ENCODE results near the gene FAM114A1.
A peak's percentile ranks its signal among the peaks of the same experiment; 100 is the strongest.

FAM114A1 gene

DNA sequence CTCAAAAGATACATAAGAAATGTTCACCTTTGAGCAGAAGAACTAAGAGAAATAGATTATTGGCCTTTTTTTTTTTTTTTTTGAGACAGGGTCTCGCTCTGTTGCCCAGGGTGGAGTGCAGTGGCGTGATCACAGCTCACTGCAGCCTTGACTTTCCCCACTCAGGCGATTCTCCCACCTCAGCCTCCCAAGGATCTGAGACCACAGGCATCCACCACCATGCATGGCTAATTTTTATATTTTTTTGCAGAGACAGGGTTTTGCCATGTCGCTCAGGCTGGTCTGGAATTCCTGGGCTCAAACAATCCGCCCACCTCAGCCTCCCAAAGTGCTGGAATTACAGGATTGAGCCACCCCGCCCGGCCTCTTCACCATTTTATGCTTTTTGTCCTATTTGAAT lies 8.1 kb upstream of the FAM114A1 start:
- no peak for DNase-seq

DNA sequence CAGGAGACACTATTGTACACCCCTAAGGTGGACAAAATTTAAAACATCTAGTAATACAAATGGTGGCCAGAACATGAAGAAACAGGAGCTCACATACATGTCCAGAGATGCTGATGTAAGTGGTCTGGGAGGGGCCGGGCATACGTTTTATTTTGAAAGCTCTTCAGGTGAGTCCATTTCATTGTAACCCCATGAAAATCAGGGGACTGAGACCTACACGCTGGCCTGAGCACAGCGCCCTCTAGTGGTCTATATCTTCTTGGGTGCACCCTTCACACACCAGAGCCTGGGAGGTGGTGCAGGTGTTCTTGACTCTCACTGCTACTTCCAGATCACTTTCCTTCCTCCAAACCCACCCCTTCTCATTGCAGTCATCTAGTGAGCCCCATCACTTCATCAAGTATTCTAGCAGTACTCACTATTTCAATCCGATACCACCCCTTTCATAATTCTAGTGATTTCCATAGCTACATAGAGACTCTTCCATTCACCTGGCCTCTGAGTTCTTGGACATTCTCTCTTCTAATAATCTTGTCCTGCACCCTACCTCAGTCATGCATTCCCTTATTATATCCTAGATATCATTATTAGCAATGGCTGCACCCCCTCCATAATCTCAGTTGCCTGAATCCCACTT lies 6.7 kb upstream of the FAM114A1 start:
- peak; percentile 4 to 61 (median 30) for DNase-seq

DNA sequence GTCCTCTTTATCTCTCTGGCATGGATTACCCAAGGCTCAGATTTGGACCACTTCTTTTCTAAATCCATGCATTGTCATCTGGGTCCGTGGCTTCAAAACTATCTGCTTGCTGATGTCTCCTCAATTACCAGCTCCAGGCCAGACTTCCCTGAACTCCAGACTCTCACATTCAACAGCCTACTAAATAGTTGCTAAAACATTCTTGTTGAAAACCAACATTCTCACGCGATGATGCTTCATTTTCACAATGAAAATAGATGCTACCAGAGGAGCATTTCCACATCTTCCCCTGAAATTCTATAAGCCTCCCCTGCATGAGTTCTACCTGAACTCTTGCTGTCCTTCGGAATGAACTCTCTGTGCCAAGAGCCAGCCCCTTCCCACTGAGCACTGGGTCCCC lies 5.8 kb upstream of the FAM114A1 start:
- no peak for DNase-seq

DNA sequence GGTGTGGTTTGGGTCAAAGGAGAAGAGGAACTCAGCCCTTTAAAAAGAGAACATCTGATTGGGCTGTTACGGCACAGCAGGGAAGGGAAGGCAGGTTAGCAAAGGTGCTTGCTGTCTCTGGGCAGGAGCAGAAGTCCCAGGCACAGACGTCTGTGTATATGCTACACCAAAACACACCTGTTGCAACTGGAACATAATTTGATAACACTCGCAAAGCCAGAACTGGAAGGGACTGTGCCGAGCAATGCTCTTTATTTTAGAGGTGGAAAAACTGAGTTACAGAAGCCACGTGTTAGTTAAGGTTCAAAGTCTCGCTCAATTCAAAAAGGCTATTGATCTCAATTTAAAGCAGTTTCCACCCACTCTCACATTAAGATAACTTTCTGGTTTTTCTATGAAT lies 2.2 kb upstream of the FAM114A1 start:
- DNase-seq, result peak in 1 of 6 experiments; percentile 5

DNA sequence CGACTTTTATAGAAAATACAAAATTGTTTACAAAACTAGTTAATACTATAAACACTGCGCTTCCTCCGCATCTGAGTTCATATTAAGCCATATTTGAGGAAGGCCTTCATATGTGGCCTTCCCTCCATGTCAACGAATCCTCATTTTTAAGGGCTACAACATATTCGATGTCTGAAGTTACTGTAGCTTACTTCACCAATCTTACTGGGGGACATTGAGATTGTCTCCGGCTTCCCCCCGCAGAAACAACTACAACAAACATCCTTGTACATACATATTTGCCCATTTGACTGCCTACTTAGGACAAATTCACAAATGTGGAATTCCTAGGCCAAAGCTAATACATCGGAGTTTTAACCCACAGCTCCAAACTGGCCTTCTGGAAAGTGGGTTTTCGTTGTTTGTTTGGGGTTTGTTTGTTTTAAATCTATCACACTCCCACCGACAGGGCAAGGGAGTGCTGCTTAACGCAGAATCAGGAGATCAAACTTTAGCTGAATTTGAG lies 581 bp upstream of the FAM114A1 start:
- DNase-seq, result no peak

DNA sequence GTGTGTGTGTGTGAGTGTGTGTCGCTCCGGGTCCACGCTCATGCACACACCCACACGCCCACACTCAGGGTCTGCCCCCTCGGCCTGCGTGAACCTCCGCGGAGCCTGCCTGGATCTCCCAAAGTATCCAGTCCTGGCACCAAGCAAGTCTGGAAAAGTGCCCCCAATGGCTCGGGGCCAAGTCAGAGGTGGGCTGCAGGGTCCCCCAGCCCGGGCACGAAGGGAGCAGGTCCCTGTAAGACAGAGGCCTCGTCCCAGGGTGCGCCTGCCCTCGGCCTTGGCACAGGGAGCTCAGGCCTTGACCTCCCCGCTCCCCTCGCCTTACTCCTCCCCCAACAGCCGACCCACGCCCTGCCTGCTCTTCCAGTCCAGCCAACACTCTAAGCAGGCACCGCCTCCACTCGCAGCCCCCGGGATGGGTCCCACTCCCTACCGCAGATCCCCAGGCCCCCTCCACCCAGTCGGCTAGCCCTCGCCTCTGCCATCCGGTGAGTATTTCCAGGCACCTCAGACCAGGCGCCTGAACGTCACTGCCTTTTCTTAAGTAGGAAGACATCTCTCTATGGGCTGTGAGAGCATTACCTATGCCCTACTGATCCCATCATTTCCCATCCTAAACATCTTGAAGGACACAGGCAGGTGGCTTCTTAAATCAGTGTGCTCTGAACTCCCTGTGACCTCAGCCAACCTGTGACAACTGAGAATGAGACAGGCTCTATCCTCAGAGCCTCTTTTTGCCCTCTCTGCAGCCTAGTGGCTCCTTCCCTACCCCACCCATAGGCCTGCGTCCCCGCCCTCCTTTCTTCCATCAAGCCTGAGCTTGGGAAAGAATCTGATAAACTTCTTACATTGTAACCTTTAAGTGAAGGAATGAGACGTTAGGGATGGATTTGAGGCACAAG lies 704 bp downstream of the FAM114A1 start:
- no peak for DNase-seq

DNA sequence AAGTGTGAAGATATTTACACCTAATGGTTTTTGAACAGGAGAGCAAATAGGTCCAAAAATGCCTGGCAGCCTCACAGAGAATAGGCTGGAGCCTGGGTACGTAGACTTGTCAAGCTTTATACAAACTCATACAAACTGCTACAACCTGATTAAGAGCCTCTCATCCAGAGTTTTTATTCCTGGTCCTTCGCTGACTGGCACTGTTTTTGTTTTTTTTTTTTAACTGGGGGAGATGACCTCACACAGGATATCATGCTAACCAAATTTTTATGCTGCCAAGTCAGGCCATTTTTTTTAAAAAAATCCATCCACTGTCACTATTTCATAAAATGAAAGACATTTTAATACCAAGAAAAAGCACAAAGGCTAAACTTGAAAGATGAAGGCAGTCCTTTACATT lies 1.9 kb downstream of the FAM114A1 start:
- no peak for DNase-seq

DNA sequence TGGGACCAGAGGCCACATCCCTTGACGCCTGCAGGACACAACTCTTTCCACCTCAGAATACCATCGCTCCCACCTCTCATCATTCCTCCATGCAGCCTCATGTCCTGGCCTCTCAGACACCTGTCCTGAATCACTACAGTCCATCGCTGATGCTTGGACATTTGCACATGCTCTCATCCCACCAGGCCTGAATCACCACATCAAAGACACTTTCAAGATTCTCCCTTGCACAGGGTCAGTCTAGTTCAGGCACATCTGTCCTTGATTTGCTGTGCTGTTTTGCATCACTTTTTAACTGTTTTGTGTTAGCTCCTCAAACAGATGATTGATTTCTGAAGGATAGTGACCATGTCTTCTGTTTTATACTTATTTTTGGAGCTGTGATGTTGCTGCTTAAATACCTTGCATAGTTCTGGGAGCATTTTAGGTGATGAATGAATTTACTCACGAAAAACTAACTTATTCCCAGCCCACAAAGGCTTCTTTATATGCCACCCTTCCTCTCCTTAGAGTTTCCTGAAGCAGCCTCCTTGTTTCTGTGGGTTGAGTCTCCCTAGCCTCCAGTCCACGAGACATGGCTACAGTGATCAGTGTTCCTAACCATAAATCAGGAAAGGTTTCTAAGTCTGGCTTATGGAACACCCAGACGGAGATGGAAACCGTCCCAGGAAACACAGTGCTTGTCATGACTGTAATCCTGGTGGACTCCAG lies 2.6 kb downstream of the FAM114A1 start:
- no peak for DNase-seq

DNA sequence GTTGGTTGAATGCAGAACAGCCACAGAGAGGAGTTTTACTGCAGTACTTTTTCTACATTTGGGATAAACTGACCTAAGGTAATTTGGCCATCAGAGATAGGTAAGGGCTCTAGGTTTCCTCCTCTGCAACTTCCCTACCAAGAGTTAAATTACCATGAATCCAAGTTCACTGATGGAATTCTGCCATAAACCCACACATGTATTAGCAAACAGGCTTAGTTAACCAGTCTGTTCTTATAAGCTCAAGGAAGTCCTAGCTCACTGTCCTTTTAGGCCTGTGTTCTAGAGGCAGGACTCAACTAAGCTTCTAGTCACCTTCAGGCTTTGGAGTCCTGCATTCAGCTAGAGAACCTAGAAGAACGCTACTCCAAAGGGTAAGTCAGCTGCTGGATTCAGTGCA lies 4.0 kb downstream of the FAM114A1 start:
- no peak for DNase-seq

DNA sequence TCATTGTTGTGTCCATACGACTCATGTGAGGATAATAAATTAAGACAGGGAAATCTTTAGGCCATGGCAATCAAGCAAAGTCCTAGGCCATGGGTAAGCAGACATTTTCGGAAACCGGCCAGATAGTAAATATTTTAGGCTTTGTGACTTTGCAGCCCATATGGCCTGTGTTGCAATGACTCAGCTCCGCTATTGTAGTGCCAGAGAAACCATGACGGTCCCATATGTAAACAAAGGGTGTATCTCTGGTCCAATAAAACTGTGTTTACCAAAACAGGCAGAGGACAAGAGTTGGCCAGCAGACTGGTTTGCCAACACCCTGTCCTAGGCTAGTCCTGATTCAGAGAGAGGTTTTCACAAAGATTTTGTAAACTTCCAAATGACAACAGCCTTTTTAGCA lies 5.0 kb downstream of the FAM114A1 start:
- DNase-seq, result no peak

DNA sequence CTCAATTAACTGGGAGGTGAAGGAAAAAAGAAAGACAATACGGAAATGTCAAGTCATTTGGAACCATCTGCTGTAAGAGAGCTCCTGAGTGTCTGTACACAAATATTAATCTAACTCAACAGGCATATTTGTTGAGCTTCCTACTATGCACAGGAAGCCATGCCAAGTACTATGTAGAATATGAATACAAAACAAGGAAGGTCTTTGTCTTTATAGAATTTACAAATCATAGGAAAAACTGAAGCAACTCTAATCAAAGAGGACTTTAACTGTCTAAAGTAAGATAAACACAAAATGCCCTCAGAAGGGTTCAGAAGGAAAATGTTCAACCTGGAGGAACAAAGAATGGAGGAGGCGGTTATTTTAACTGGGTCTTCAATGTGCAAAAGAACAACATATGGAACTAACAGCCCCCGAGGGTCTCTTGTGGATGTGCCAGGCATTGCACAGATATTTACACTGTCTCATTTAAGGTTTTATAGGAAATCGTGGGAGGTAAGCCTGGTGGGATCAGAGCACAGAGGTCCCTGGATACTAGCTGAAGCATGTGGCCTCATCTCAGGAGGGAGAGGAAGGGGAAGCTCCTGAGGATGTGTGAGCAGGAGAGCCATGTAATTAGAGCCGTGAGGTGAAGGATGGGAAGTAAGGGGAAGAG lies 5.8 kb downstream of the FAM114A1 start:
- DNase-seq, result no peak

DNA sequence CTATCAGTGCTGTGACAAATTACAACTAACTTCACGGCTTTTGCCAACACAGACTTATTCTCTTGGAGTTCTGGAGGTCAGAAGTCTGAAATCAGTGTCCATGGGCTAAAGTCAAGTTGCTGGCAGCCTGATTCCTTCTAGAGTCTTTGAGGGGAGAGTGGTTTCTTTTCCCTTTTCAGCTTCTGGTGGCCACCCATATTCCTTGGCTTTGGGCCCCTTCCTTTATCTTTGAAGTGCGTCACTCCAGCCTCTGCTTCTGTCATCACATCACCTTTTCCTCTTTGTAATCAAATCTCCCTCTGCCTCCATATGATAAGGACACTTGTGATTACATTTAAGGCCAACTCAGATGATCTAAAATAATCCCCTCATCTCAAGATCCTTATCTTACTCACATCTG lies 9.0 kb downstream of the FAM114A1 start:
- no peak for DNase-seq

DNA sequence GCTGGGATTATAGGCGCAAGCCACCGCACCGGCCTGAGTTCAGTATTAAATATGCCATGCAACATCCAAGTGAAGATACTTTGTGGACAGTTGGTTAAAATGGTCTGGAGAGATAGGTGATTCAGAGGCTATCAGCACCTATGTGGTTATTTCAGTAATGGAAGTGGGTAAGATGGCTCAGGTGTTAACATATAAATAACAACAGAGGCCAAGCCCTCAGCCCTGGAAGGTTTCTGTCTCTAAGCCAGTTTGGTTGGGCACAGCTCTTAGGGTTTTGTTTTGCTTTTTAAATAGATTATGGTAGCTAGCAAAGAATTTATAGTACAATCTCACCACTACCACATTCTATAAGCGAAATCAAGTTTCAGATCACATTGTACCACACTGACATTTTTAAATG lies 16.6 kb downstream of the FAM114A1 start:
- no peak for DNase-seq

DNA sequence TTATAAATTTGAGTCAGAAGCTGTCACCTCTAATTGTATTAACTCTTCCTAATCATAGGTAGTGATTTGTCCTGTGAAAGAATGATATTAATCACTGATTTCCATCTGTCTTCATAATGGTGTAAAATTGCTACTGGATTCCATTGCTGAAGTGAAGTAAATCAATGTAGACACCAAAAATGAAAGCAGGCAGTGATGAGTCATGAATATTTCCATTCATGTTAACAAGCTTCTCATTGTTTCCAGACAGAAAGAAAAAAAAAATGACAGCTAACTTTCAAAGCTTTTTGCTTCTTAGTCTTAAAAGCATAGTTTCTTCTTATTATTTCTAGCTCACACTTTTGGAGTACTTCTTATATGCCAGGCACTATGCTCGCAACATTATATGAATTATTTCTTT lies 21.5 kb downstream of the FAM114A1 start:
- no peak for DNase-seq

DNA sequence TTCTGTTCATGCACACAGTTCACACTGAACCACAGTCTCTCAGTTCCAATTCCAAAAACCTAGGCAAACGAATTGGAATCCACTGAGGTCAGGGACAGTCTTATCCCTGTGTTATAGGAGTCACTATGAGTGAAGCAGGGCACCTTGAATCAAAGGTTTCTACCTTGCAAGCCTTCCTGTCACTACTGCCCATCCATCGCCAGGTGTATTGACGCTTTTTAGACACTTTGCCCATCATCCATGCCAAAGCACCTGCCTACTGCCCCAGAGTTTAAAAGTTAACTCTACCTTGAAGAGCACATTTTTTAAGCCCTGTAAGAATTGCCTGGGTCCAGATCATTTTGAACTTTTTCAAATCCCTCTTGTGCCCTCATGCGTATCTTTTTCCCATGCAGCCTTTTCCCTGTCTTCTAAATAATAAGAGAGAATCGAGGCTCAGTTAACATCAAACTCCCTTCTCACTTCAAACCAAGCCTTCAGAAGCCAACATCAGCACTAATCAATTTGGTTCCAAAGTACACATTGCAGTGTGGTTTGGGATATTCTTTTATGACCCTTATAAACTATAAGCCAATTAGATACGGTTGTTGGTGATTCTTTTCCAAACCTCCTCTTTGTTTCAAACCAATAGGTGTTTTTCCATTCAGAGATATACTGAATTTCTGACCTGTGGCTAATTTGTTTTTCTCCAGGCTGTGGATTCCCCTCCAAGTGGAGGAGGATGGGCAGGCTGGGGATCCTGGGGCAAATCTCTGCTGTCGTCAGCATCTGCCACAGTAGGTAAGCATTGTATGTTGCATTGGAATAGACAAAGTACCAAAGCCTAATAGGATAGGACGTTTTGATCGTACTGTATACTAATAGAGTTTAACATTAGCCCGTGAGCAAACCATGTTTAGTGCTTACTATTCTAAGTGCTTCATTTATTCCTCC lies 23.7 kb downstream of the FAM114A1 start:
- no peak for DNase-seq

DNA sequence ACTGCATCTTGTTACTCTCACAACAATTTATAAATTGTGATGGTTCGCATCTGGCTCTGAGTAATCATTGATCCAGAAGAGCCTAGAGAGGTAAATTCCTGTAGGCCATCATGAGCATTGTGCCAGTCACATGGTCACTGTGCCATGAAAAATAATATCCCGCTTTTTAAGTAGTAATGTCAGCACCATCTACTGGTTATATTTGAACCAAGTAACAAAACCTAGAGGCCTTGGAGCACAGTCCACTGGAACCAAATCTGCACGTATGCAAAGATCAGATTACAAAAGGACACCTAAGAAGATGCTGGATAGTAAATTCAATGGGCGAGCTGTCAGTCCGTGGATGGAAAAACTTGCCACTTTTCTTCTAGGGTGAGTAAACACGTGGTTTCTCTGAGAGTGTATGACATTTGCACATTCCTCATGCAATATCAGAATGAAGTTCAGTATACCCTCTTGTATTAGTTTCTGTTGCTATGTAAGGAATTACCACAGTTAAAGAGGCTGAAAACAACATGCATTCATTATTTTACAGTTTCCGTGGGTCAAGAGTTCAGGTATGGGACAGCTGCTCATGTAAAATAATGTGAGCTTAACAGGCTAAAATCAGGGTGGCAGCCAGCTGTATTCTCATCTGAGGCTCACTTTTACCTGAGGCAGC lies 26.8 kb downstream of the FAM114A1 start:
- DNase-seq, result no peak

DNA sequence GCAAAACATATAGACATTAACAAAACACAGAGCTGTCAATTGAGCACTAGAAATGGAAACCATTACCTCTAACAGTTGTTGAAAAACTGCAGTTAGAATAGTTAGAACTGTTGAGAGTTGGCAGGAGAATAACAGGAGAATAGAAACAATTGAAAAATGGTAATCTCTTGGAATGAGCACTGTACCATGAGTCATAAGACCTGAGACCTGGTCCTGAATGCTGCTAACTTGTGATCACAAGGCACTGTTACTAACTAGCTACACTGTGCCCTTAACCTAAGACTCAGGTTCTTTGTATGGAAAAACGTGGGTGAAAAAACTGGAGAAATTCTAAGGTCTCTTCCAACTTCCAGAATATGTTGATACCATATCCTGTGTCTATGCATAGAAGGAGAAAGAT lies 29.3 kb downstream of the FAM114A1 start:
- no peak for DNase-seq

DNA sequence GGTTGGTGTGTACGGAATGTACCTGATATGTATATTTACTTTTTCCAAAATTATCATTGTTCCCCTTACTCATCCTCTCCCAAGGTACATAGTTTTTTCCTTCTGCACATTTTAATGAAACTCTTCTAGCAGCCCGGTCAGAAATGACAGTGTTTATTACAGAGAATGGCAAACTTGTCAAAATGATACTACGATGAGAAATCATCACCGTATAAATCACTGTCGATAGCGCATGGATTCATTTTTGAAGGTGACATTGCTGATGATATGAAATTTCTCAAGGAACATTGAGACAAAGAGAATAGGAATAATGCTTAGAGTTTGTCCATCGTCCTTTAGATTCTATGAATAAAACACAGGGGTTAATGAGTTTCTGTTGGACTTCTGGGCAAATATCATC lies 30.6 kb downstream of the FAM114A1 start:
- no peak for DNase-seq

DNA sequence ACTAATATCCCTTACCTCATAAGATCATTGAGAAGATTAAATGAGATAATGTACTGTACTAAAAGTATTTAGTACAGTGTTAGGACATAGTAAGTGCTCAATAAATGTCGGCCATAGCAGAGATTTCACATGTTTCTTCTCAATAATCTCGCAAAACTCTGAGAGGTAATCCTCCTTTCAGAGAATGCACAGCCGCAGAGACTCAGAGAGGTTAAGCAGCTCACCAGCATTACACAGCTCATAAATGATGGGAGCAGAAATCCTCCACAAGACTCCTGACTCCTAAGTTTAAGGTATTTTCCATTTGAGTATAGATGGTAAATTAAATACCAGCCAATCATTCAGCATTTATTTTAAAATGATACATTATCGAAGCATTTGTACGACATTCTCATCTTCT lies 34.6 kb downstream of the FAM114A1 start:
- DNase-seq, result no peak

DNA sequence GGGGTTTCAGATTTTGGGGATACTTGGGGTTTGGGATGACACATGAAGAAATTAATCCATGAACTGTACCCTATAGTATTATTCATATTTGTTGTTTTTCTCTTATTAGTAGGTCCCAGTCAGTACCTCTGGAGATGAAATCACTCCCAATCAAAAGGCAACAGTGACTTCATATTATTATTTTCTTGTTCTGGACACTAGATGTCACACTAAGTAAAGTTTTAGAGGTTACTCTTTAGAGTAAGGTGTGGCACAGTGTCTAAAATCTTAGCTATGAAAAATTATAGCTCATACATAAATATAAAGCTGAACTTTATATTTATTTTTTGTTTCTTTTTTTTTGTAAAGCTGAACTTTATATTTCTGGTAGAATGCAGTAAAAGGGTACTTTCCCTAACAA lies 35.1 kb downstream of the FAM114A1 start:
- DNase-seq, result peak in 3 of 6 experiments; percentile 30 to 60 (median 49)

DNA sequence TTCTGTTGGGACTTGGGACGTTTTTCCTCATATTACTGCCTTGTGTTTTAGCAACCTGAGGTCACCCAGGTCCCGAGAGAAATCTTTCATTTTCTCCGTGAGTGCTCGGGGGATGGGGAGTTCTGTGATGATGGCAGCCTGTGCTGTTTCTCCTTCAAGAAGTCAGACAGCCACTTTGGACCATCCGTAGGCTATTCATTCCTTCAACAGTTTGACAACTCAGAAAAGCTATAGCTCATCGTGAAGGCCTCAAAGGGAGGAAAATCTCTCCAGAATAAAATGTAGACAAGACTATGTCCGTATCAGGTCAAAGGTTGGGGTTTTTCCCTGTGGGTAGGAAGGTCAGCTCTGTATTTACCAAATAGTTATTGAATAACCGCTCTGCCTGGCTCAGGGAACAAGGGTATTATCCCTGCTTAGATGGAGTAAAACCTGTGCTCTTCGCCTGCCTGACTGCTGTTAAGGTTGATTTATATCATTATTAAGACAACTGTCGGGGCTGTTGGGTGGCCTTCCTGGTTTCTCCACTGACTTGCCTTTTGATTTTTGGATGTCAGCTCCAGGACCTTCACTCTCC lies 36.6 kb downstream of the FAM114A1 start:
- DNase-seq, result no peak
